Measurements from ENCODE around the gene COBL. TPM values are rescaled to one million over a fixed set of nuclear protein-coding genes. Genes with fewer than 3 reads are reported as not detected.

The COBL gene
- polyA plus RNA-seq, 1 donor (not counting 4 experiments of a cell fraction or from before 2014, with no cell fraction given) = 4.5 TPM

- dilution Hi-C loops (cut with MboI; ENCODE audit: extremely low pct_ligation_motif_present, low sequenced_read_pairs) = no loop called here
Observed at GRCh38 chr7:51186531-51186930, 130.1 kb downstream of the COBL start.

GRCh38 chr7:51182636-51183166 lies 133.9 kb downstream of the COBL start:
- H3K4me3 ChIP-seq (ENCODE audit: control insufficient read depth in 2 of 3, extremely low read depth in 1 of 3, insufficient read depth in 2 of 3, low read depth in 1 of 3, low read length in 3 of 3) = no peak overlapping the region
- H2AFZ ChIP-seq (ENCODE audit: control insufficient read depth, low read length) = no peak overlapping the region
- FAIRE-seq = no peak

More at GRCh38 chr7:51186531-51186930, 130.1 kb downstream of the COBL start:
- H3K79me2 ChIP-seq (ENCODE audit: control insufficient read depth, insufficient read depth, low read length) = no peaks in the 10 kb centered on the region
- no peak overlapping the region for H2AFZ ChIP-seq (ENCODE audit: control insufficient read depth, low read length)
- no peaks in the 10 kb centered on the region for H3K27me3 ChIP-seq (ENCODE audit: control insufficient read depth, extremely low read depth, insufficient read depth, low read length)
- H3K27ac ChIP-seq (ENCODE audit: control insufficient read depth, insufficient read depth, low read length) = no peak overlapping the region
- H3K4me2 ChIP-seq (ENCODE audit: control insufficient read depth, extremely low read depth, insufficient read depth, low read depth, low read length) = no peak overlapping the region
- H3K4me1 ChIP-seq (ENCODE audit: control insufficient read depth, extremely low read depth, insufficient read depth, low read length) = no peaks in the 10 kb centered on the region
- H3K9me1 ChIP-seq (ENCODE audit: control insufficient read depth, extremely low read depth, insufficient read depth, low read length) = no peaks in the 10 kb centered on the region
- no peak overlapping the region for H3K4me3 ChIP-seq (ENCODE audit: control insufficient read depth in 2 of 3, extremely low read depth in 1 of 3, insufficient read depth in 2 of 3, low read depth in 1 of 3, low read length in 3 of 3)
- H3K9me3 ChIP-seq (ENCODE audit: control insufficient read depth, low read depth, low read length) = no peaks in the 10 kb centered on the region
- no peak for TF ChIP-seq EZH2 (IDR thresholded peaks at IDR 0.05; ENCODE audit: low read length)
- TF ChIP-seq CTCF (optimal IDR thresholded peaks at IDR 0.05 in 1 of 3, IDR thresholded peaks at IDR 0.05 in 1 of 3, conservative IDR thresholded peaks at IDR 0.05 in 1 of 3; ENCODE audit: extremely low read depth in 1 of 3, insufficient read depth in 2 of 3, low read length in 3 of 3) = no peak
- no peaks in the 10 kb centered on the region for H3K36me3 ChIP-seq (ENCODE audit: control insufficient read depth in 2 of 2, extremely low read depth in 1 of 2, insufficient read depth in 2 of 2, low read length in 2 of 2)
- H4K20me1 ChIP-seq (ENCODE audit: control insufficient read depth, extremely low read depth, insufficient read depth, low read length) = no peaks in the 10 kb centered on the region
- DNase-seq (ENCODE audit: low read depth, low spot score) (no peak), FAIRE-seq (no peak)
- no peak overlapping the region for H3K9ac ChIP-seq (ENCODE audit: control insufficient read depth, extremely low read depth, insufficient read depth, low read length)

More at GRCh38 chr7:51182636-51183166, 133.9 kb downstream of the COBL start:
- dilution Hi-C loops (cut with MboI; ENCODE audit: extremely low pct_ligation_motif_present, low sequenced_read_pairs) = no loop called here
- Histone ChIP-seq H3K9ac (ENCODE audit: control insufficient read depth, extremely low read depth, insufficient read depth, low read length) (no peak overlapping the region), H3K4me1 (ENCODE audit: control insufficient read depth, extremely low read depth, insufficient read depth, low read length) (no peaks in the 10 kb centered on the region), H3K9me1 (ENCODE audit: control insufficient read depth, extremely low read depth, insufficient read depth, low read length) (no peaks in the 10 kb centered on the region), H4K20me1 (ENCODE audit: control insufficient read depth, extremely low read depth, insufficient read depth, low read length) (no peaks in the 10 kb centered on the region), H3K4me2 (ENCODE audit: control insufficient read depth, extremely low read depth, insufficient read depth, low read depth, low read length) (no peak overlapping the region), H3K36me3 (ENCODE audit: control insufficient read depth in 2 of 2, extremely low read depth in 1 of 2, insufficient read depth in 2 of 2, low read length in 2 of 2) (no peaks in the 10 kb centered on the region), H3K27me3 (ENCODE audit: control insufficient read depth, extremely low read depth, insufficient read depth, low read length) (no peaks in the 10 kb centered on the region), H3K79me2 (ENCODE audit: control insufficient read depth, insufficient read depth, low read length) (no peaks in the 10 kb centered on the region), H3K27ac (ENCODE audit: control insufficient read depth, insufficient read depth, low read length) (no peak overlapping the region), H3K9me3 (ENCODE audit: control insufficient read depth, low read depth, low read length) (no peaks in the 10 kb centered on the region)
- TF ChIP-seq CTCF (optimal IDR thresholded peaks at IDR 0.05 in 1 of 3, IDR thresholded peaks at IDR 0.05 in 1 of 3, conservative IDR thresholded peaks at IDR 0.05 in 1 of 3; ENCODE audit: extremely low read depth in 1 of 3, insufficient read depth in 2 of 3, low read length in 3 of 3) (no peak), EZH2 (IDR thresholded peaks at IDR 0.05; ENCODE audit: low read length) (no peak)
- DNase-seq (ENCODE audit: low read depth, low spot score) = no peak
